ENCODE results near the gene IFI27L2. TPM values are rescaled to one million over a fixed set of nuclear protein-coding genes. Genes with fewer than 3 reads are reported as not detected.
A peak's percentile ranks its signal among the peaks of the same experiment; 100 is the strongest.

IFI27L2 gene
- total RNA-seq, 1 experiment from 2014 or later = 24.4 TPM

DNA sequence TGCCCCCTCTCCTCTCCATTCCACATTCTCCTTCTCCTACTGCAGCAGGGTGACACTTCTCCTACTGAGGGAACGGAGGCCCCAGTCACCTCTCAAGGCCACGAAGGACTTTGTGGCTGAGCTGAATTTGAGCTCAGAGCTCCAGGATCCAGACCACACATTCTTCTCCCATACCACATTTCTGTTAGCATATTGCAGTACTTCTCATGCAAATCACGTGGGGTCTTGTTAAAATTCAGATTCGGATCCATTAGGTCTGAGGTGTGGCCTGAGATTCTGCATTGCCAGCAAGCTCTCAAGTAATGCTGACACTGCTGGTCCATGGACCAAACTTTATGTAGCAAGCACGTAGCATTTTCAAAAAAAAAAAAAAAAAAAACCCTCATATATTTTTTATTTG is 9.6 kb upstream of the IFI27L2 start:
- H3K27me3 ChIP-seq = peaks cover 6% of the 10 kb centered on the region; the same call in 1 of the 2 replicates
- H3K4me1 ChIP-seq = no peaks in the 10 kb centered on the region
- H3K4me3 ChIP-seq = no peak overlapping the region
- DNase-seq = no peak
- no peak overlapping the region for H3K27ac ChIP-seq
- H3K36me3 ChIP-seq = no peaks in the 10 kb centered on the region
- peaks cover 7% of the 10 kb centered on the region for H3K9me3 ChIP-seq (replicated peaks)

DNA sequence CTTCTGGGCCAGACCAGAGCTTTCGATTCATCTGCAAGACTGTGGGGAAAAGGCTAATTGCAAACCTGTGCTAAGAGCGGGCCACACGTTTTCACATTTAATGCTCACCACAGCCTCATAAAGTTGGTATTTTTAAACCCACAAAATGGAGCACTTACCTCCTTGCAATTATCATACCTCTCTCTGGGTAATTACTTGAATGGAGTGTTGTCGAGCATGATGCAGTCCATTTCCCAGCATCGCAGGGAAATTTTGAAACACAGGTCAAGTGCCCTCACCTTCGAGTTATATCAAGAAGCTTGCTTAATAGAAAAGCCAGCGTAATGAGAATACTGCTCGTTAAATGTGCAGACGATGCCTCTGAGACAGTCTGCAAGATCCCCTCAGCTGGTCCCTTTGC is 8.8 kb upstream of the IFI27L2 start:
- Histone ChIP-seq H3K9me3 (replicated peaks) (peaks cover 7% of the 10 kb centered on the region), H3K4me1 (no peaks in the 10 kb centered on the region), H3K27ac (no peak overlapping the region), H3K4me3 (no peak overlapping the region), H3K36me3 (no peaks in the 10 kb centered on the region), H3K27me3 (peaks cover 6% of the 10 kb centered on the region; the same call in 1 of the 2 replicates)
- no peak for DNase-seq

- DNase-seq = peak; percentile 85 to 93
- Histone ChIP-seq H3K4me3 (no peak overlapping the region), H3K36me3 (no peaks in the 10 kb centered on the region), H3K27me3 (peaks cover 6% of the 10 kb centered on the region; the same call in 1 of the 2 replicates), H3K27ac (no peak overlapping the region), H3K4me1 (no peaks in the 10 kb centered on the region), H3K9me3 (replicated peaks) (peaks cover 7% of the 10 kb centered on the region)
Measured at GRCh38 chr14:94136575-94137331, 7.3 kb upstream of the IFI27L2 start.

DNA sequence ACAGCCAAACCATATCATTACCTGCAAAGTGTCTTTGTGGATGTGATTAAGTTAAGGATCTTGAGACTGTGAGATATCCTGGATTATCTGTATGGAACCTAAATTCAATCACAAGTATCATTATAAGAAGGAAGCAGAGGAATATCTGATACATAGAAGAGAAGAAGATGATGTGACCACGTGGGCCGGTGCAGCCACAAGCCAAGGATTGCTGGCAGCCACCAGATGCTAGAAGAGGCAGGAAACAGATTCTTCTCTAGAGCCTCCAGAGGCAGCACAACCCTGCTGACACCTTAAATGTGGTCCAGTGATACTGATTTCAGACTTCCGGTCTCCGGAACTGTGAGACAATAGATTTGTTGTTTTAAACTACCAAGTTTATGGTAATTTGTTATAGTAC is 6.1 kb upstream of the IFI27L2 start:
- no peaks in the 10 kb centered on the region for H3K36me3 ChIP-seq
- H3K9me3 ChIP-seq (replicated peaks) = peaks cover 7% of the 10 kb centered on the region
- H3K27me3 ChIP-seq = peaks cover 6% of the 10 kb centered on the region; the same call in 1 of the 2 replicates
- no peak overlapping the region for H3K4me3 ChIP-seq
- H3K27ac ChIP-seq = no peak overlapping the region
- H3K4me1 ChIP-seq = no peaks in the 10 kb centered on the region
- DNase-seq = no peak

DNA sequence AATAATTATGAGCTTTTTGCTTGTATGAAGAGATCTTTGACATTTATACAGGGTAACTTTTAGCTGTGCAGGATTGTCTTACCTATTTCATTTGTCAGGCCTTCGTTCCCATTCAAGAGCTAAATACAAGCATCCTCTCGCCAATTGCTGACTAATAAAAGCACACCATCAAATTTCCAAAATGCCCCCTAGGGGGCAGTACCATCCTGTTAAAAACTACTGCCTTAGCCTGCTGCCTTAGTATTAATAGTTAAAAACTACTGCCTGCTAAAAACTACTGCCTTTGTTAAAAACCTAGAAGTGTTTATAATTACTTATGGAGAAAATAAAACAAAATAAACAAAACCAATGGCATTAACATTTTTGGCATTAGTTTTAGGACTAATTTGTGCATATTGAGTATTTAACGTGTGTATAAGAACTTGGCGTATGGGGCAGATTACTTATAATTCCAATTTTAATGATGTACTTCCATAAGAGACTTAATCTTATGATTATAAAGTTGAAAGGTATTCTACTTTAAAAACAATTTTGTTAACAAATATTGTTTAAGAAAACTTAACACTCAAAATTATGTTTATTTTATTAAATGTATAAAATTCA is 3.0 kb upstream of the IFI27L2 start:
- Histone ChIP-seq H3K9me3 (replicated peaks) (peaks cover 7% of the 10 kb centered on the region), H3K27ac (no peak overlapping the region), H3K4me1 (no peaks in the 10 kb centered on the region), H3K4me3 (no peak overlapping the region), H3K27me3 (no peaks in the 10 kb centered on the region), H3K36me3 (no peaks in the 10 kb centered on the region)
- DNase-seq = peak; percentile 59 to 88

DNA sequence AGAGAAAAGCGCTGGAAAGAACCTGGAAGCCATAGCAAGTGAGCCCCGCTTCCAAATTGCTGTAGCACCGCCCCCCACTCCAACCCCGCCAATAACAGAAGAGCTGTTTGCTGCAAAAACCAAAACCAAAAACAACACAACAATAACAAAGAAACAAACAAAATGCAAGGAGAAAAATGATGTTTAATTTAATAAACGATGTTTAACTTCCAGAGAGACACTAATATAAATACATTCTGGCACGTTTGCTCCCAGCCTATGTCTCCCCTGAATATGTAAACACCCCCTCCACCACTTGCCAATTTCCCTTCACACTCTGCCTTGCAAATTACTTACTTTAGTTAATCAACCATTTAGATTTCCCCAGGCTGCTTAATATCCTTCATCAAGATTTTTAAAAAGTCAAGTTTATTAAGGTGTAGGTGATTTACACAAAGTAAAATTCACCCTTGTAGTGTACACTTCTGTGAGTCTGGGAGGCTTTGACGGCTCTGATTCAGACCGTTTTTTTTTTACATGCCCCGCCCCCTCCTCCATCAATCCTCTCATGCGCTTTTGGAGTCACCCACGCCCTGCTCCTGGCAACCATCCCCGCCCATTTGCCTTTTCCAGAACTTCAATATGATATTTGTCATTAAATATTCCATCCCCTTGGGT is 482 bp upstream of the IFI27L2 start:
- H3K27me3 ChIP-seq = no peaks in the 10 kb centered on the region
- peak; percentile 26 to 73 for DNase-seq
- H3K27ac ChIP-seq = no peak overlapping the region
- H3K4me3 ChIP-seq = peak overlapping the region; percentile 56
- no peaks in the 10 kb centered on the region; the same call in 1 of the 2 replicates for H3K9me3 ChIP-seq (replicated peaks)
- no peaks in the 10 kb centered on the region for H3K36me3 ChIP-seq
- H3K4me1 ChIP-seq = no peaks in the 10 kb centered on the region

DNA sequence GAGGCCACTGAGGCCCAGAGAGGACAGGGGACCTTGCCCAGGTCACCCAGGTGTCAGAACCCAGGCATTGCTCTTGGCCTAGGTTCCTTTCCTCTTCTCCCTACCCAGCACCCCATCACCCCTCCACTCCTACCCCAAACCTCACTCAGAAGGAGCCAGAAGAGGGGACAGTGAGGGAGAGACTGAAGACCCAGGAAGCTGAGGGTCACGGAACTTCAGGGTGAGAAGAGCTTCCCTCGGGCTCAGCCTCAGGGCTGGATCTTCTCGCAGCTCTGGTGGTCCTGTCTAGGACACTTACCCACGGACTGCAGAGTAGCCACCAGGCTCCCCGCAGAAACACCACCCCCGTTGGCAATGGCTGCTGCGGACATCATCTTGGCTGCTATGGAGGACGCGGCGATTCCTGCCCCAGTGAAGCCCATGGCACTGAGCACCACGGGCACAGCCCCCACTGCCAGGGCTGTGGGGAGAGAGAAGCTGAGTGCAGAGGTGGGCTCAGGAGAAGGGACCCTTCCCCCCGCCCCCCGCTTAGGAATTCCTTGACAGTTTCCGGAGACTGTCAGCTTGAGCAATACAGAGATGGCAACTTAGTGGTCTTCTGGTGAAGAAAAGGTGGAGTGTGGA is 1.1 kb downstream of the IFI27L2 start:
- Histone ChIP-seq H3K36me3 (no peaks in the 10 kb centered on the region), H3K4me1 (no peaks in the 10 kb centered on the region), H3K27me3 (no peaks in the 10 kb centered on the region), H3K9me3 (replicated peaks) (no peaks in the 10 kb centered on the region), H3K4me3 (no peak overlapping the region), H3K27ac (no peak overlapping the region)
- no peak for DNase-seq

DNA sequence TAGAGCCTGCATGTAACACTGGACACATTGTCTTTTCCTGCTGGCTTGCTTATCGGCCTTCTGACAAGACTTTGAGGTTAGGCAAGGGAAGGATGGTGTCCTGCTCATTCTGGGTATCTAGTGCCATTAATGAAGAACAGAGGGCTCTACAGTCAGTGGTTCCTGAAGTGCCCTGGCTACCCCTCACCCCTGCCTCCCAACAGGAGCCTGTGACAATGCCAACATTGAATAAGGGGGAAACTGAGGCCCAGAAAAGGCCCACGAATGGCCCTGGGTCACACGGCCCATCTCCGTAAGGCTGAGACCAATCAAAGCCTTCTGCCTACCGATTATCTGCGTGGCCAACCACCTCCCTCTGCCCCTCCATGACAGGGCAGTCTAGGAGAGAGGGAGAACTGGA is 2.1 kb downstream of the IFI27L2 start:
- no peaks in the 10 kb centered on the region for H3K36me3 ChIP-seq
- H3K4me1 ChIP-seq = no peaks in the 10 kb centered on the region
- no peak overlapping the region for H3K4me3 ChIP-seq
- H3K9me3 ChIP-seq (replicated peaks) = no peaks in the 10 kb centered on the region
- H3K27me3 ChIP-seq = no peaks in the 10 kb centered on the region
- H3K27ac ChIP-seq = no peak overlapping the region
- no peak for DNase-seq

DNA sequence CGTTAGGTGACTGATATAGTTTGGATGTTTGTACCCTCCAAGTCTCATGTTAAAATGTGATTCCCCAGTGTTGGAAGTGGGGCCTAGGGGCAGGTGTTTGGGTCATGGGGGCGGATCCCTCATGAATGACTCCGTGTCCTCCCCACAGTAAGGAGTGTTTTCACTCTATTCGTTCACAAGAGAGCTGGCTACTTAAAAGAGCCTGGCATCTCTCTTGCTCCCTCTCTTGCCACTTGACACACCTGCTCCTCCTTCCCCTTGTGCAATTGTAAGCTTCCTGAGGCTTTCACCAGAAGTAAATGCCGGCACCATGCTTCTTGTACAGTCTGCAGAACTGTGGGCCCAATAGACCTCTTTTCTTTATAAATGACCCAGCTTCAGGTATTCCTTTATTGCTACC is 2.6 kb downstream of the IFI27L2 start:
- Histone ChIP-seq H3K4me1 (no peaks in the 10 kb centered on the region), H3K9me3 (replicated peaks) (no peaks in the 10 kb centered on the region)

GRCh38 chr14:94126419-94126677 is 3.1 kb downstream of the IFI27L2 start:
- no peaks in the 10 kb centered on the region for H3K36me3 ChIP-seq
- H3K27me3 ChIP-seq = no peaks in the 10 kb centered on the region
- H3K4me3 ChIP-seq = no peak overlapping the region
- H3K27ac ChIP-seq = no peak overlapping the region
- no peaks in the 10 kb centered on the region for H3K4me1 ChIP-seq
- H3K9me3 ChIP-seq (replicated peaks) = no peaks in the 10 kb centered on the region
- no peak for DNase-seq

More for the DNA sequence above, 2.6 kb downstream of the IFI27L2 start:
- no peak for DNase-seq
- H3K27me3 ChIP-seq = no peaks in the 10 kb centered on the region
- H3K36me3 ChIP-seq = no peaks in the 10 kb centered on the region
- no peak overlapping the region for H3K4me3 ChIP-seq
- H3K27ac ChIP-seq = no peak overlapping the region

- Histone ChIP-seq H3K4me1 (no peaks in the 10 kb centered on the region), H3K9me3 (replicated peaks) (no peaks in the 10 kb centered on the region), H3K27me3 (no peaks in the 10 kb centered on the region), H3K36me3 (no peaks in the 10 kb centered on the region), H3K4me3 (no peak overlapping the region), H3K27ac (no peak overlapping the region)
- no peak for DNase-seq
Measured at GRCh38 chr14:94125659-94126418, 3.6 kb downstream of the IFI27L2 start.

- no peaks in the 10 kb centered on the region for H3K36me3 ChIP-seq
- no peak overlapping the region for H3K4me3 ChIP-seq
- no peak for DNase-seq
- H3K27me3 ChIP-seq = no peaks in the 10 kb centered on the region
- H3K27ac ChIP-seq = no peak overlapping the region
- H3K9me3 ChIP-seq (replicated peaks) = no peaks in the 10 kb centered on the region
- no peaks in the 10 kb centered on the region for H3K4me1 ChIP-seq
Measured at GRCh38 chr14:94124582-94125377, 4.6 kb downstream of the IFI27L2 start.

DNA sequence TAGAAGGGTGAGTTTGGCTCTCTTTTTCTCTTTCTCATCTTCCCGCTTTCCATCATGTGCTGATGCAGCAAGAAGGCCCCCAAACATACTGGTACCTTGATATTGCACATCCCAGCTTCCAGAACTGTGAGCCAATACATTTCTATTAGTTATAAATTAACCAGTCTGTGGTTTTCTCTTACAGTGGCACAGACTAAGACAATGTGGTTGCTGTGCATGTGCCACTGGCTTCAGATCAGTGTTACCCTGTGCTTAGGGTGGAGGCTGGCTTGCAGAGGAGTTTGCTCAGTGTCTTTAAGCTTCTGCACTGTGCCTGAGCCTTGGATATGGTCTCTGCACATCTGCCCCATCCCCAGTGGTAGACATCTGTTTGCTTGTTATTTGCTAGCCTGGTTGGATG is 5.5 kb downstream of the IFI27L2 start:
- Histone ChIP-seq H3K9me3 (replicated peaks) (no peaks in the 10 kb centered on the region), H3K4me3 (no peak overlapping the region), H3K4me1 (no peaks in the 10 kb centered on the region), H3K27ac (no peak overlapping the region), H3K36me3 (no peaks in the 10 kb centered on the region), H3K27me3 (no peaks in the 10 kb centered on the region)
- no peak for DNase-seq

GRCh38 chr14:94123296-94123695 is 6.1 kb downstream of the IFI27L2 start:
- Histone ChIP-seq H3K4me1 (no peaks in the 10 kb centered on the region), H3K27ac (no peak overlapping the region), H3K36me3 (no peaks in the 10 kb centered on the region), H3K9me3 (replicated peaks) (no peaks in the 10 kb centered on the region), H3K27me3 (no peaks in the 10 kb centered on the region), H3K4me3 (no peak overlapping the region)
- DNase-seq = no peak
